HG02840 (cell line): ENCODE measurements around the gene LDB2.

ENCODE experiments used
- ATAC-seq: cut with Tn5 transposase; IDR thresholded peaks from one replicate; pipeline ENCODE4 v1.9.1; 2021; ENCODE audit warnings: mild to moderate bottlenecking, moderate library complexity, moderate number of reproducible peaks; ENCODE audit not compliant: unreplicated experiment, low FRiP score

LDB2 gene

DNA sequence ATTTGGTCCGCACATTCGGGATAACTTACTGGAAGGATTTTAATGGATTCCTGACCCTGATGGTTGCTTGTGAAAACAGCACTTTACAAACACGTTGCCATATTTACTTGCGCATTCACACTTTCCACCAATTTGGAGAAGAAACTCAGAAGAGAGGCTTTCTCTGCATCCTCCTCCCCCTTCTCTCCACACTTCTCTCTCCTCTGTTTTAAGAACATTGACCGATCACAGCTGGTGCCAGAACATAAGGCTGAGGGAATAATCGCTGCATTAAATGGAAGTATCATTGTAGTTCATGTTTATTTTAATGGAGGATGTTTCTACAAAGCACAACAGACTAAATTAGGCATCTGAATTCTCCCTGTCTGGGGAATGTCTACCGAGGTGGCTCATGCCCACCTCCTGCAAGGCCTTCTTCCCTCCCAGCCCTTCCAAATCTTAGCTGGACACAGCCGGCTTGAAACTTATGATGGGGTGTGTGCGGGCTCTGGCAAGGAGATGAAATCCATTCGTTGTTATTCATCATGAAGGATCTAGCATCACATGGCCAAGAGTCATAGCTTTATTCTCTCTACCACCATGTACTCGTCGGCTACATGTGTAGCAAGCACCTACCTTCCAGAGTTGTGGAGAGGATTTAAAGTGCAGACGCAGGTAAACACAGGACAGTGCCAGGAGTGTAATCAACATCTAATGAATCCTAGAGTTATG is 204.1 kb downstream of the LDB2 start:
- no peak for ATAC-seq

GRCh38 chr4:16693641-16694040 is 204.8 kb downstream of the LDB2 start:
- ATAC-seq, result no peak

DNA sequence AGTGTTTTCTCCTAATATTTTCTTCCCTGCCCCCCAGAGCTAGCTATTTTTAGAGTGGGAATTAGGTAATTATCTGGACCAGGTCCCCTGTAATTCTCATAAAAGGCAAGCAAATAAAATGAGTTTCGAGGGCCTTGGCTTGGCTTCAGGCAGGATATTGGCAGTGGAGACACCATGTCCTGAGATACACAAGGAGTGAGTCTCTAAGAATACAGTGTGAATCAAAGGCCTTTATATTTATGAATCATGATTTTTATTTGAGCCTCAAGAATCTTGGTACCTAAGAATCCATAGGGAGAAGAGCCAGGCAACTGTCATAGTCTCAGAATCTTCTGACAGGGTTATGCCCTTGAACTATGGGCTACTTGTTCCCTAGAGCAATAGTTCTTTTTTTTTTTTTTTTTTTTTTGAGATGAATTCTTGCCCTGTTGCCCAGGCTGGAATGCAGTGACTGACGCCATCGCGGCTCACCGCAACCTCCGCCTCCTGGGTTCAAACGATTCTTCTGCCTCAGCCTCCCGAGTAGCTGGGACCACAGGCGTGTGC is 205.4 kb downstream of the LDB2 start:
- no peak for ATAC-seq

- no peak for ATAC-seq
Observed at GRCh38 chr4:16692524-16692923, 205.9 kb downstream of the LDB2 start.

- no peak for ATAC-seq
Observed at GRCh38 chr4:16692046-16692445, 206.4 kb downstream of the LDB2 start.

DNA sequence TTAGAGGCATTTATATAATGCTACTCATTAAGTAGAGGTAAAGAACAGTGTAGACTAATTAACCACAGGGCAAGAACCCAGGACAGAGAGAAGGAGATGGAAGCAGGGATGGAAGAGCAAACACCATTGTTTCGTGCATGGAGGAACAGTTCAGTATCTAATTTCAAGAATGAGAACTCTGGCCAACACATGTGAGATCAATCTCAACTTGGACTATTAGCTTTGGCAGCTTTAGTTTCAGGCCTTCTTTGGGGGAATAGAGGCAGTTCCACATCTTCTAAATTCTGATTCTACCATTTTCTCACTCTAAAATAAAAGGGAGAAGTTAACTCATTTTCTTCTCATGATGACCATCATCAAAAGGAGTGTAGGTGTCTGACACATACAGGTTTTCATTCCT is 207.0 kb downstream of the LDB2 start:
- ATAC-seq, result no peak

- no peak for ATAC-seq
Observed at GRCh38 chr4:16687845-16688244, 210.6 kb downstream of the LDB2 start.

DNA sequence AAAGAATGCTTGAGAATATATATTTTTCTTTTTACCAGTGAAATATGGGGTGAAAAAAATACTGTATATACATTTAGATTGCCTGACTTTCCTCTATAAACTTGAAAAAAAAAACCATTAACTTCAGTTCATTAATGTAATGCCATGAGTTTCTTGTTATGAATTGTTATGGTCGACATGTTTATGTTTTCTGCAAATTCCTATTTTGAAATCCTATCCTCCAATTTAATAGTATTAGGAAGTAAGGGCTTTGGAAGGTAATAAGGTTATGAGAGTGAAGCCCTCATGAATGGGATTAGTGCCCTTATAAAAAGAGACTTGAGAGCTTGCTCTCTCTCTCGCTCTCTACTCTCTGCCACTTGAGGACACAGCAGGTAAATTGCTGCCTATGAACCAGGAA is 211.4 kb downstream of the LDB2 start:
- ATAC-seq, result no peak

- ATAC-seq, result no peak
Observed at GRCh38 chr4:16686195-16686594, 212.2 kb downstream of the LDB2 start.

GRCh38 chr4:16685536-16685935 is 212.9 kb downstream of the LDB2 start:
- ATAC-seq, result no peak

DNA sequence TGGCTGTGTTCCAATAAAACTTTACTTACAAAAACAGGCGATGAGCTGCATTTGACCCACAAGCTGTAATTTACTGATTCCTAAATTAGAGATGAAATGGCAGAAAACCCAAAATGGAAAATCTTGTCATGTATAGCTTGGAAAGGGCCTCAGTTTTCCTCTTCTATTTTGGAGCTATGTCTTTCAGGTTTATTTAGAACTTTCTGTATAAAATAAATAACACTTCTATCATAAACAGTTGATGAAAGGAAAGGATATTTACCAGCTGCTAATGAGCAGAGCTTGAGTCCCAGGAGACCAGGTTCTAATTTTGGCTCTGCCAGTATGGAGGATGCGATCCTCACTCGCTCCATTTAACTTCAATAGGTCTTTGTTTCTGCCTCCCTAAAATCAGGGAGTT is 213.5 kb downstream of the LDB2 start:
- ATAC-seq, result no peak

- ATAC-seq, result no peak
Observed at GRCh38 chr4:16684097-16684496, 214.3 kb downstream of the LDB2 start.

DNA sequence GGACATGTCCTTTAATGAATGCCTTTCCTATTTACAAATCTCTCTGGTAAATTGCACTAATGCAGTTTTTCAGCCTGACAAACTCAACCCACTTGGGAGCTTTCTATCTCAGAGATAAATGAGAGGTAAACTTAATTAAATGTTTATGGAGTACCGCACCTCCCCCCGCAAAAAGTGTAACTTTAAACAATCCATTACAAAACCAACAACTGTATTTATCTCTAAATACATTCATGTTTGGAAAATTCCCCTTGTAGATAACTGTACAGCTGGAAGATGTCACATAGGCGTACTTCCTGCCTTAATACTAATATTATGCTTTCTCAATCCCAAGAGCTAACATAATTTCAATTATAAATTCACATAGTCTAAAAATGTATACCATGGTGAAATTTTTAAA is 215.5 kb downstream of the LDB2 start:
- ATAC-seq, result no peak

DNA sequence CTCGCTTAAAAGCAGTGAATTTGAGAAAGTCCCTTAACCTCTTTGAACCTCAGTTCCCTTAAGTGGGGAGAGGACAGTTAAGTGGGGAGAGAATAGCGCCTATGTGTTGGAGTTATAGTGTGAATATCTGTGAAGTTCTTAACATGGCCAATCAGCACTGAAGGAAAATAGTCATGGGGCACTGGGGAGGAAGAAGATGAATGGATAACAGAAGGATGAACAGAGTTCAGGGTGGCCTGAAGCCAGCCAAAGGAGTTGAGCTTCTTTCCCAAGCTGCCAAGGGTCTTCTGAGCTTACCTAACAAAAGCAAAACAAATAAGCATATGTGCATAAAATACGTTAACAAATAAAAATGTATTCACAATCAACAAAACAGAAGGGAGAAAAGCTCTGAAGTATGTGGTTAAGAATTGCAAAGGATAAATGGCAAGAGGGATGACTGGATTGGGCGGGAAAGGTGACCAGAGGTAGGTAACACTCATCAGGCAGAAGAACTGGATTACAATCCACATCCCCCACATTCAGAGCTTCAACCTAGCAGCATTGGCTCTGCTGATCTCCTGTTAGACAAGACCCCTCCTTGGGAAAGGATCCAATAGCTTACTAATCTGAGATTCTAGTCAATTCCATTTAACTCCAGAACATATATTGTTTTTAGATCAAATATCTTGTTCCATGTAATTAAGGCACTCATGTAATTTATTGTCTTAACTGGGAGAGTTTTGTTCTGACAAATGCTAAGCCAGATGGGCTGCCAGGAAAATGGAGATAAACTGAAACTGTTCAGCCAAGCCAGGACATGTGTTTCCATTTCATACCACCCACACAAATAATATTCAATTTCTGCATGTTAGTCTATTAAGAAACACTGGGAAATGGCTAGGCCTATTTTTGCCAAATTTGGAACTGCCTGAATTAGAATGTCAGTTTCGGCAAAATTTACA is 221.2 kb downstream of the LDB2 start:
- no peak for ATAC-seq

GRCh38 chr4:16676230-16676770 is 222.1 kb downstream of the LDB2 start:
- no peak for ATAC-seq

DNA sequence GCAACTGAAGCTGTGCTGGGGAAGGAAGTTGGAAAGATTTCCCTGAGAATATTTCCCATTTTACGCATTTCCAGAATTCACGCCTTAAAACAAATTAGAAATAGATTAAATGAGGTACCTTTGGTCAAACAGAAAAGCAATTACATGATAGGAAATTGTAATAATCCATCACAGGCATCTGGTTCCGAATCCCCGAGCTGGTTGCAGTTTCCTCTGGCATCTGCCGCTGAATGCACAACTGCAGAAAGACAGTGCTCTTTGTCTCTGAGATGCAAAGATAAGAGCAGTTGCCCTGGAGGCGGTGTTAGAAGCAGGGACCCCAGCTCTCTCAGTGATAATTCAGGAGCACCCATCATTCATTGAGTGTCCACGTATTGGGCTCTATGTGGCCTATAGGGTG is 224.4 kb downstream of the LDB2 start:
- ATAC-seq, result no peak

DNA sequence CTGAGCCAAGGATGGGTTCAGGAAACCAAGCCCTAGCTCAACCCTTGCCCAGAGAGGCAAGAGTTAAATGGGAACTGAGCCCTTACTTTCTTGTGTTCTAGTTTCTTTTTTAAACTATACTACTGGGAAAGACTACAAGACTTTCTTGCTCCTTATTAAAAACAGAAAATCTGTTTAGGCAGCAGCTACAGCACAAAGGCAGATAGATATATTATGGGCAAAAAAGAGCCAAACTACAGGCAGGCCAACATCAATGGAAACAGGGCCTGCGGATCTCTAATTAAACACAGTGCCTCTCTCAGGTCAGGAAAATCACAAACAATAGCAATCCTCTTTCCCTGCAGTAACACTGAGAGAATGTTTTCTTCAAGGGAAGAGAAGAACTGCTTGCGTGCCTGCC is 226.0 kb downstream of the LDB2 start:
- no peak for ATAC-seq

DNA sequence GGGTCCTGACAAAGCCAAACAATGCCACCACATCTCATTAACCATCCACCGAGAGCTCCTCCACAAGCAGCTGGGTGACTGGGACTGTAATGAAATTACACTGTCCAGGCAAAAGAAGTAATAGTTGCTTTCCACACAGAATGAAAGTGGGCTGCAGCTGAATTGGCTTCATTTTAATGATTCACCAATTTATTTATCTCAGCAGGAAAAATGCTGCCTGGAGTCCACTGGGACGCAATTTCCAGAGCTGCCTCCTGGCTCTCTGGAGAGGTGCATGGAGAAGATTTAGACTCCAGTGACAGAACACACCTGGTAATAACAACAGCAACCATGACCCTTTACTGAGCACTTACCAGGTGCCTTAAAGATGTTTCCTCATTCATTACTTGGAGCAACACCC is 226.7 kb downstream of the LDB2 start:
- ATAC-seq, result no peak

DNA sequence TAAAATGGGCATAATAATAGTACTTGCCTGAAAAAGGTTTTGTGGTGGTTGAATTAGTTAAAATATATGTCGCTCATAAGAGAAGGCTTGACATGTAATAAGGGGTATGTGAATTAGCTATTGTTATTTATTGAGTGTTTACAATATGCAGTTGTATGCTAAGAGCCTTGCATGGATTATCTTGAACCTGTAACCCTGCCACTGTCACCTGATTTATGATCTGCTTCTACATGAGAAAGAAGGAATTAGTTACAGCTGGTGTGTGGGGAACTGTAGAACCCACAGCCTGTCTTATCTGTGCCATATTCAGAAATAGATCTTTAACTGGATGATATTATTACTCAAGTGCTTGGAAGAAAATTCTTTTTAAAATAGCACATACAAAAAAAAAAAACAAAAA is 227.7 kb downstream of the LDB2 start:
- no peak for ATAC-seq

DNA sequence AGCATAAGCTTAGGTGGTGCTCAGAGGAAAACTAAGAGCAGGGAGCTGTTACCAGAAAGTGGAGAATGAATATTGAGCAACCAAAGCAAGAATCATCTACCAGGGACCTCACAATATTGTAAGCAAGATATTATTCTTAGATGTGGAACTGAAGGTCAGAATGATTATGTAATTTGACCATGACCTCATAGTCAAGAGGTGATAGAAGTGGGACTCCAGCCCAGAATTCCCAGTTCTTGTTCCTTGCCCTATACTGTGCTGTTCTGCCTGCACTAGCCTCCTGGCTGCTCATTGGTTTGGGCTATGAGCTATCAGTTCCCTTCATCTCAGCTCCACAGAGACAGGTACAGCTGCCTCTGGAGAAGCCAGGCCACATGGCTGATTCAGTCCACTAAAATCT is 229.4 kb downstream of the LDB2 start:
- no peak for ATAC-seq

DNA sequence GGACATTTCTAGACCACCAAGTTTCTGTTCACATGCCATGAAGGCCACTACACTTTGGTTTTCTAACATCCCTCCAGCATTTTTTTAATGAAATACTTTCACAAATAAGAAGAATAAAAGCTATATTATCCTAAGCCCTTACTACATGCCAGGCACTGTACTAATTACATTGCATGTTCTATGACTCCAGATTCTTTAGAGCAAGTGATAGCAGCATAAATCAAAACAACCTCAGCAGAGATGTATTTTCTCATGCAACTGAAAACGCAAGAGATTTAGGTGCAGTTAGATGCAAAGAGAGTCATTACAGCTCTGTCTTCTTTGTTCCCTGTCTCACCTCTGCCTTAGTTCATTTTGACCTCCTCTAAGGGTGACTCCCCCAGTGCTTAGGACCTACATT is 230.0 kb downstream of the LDB2 start:
- no peak for ATAC-seq
